Endometrium (tissue), 2 donors: ENCODE results near the gene VSIR.
A peak's percentile ranks its signal among the peaks of the same experiment; 100 is the strongest.

Source experiments
- FAIRE-seq: peaks from 2 replicates; lab custom pipeline; 2012; peaks lifted over from hg19 to GRCh38; lab: Jason Lieb, UNC
- donor health status: control.
- donor health status: control.

The VSIR gene

GRCh38 chr10:71727738-71728737 lies 45.3 kb downstream of the VSIR start:
- FAIRE-seq = no peak

DNA sequence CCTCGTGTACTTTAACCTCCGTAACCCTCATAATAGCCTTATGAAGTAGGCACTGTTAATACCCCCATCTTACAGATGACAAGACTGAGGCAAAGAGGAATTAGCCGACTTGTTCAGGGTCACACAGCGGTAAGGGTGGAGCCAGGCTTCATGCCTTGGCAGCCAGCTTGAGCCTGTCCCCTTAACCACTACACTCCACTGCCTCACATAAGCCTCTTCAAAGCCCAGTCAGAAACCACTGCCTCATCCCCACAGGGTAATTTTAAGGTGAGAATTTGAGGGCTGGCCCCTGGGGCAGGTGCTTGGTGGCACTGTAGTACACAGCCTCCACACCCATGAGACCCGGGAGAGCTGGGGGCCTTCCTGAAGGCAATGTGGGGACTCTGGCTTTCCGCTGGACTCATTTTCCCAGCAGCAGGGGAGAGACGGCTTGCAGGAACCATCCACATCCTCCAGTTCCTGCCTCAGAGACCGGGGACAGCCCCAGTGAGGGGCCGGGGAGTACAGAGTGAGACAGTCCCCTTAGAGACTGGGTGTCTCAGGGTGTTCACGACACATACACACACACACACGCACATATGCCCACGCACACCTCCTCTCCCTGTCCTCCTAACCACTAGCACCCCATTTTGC lies 46.1 kb downstream of the VSIR start:
- FAIRE-seq = no peak

DNA sequence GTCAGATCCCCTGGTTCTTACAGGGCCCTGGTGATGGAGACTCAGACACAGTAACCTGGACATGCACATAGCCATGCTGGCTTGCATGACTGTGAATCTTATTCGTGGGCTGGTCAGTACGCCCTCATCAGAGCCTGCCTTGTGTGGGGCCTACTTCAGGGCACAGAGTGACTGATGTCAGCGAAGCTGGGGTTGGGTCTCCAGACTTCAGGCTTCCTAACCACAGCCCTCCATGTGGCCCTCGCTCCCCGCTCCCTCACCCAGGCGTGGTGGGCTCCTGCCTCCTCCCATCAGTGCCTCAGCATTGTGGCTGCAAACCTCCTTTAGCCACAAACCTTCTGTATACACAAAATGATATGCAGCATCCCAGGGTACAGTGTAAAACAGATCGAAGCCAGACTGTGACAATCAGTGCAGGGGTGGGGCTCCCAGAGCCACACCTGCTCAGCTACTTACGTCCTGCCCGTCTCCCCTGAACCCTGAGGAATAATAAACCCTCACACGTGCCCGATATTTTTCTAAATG lies 46.7 kb downstream of the VSIR start:
- FAIRE-seq = no peak

- no peak for FAIRE-seq
Observed at GRCh38 chr10:71725998-71726579, 47.2 kb downstream of the VSIR start.

GRCh38 chr10:71725249-71725648 lies 48.1 kb downstream of the VSIR start:
- no peak for FAIRE-seq

DNA sequence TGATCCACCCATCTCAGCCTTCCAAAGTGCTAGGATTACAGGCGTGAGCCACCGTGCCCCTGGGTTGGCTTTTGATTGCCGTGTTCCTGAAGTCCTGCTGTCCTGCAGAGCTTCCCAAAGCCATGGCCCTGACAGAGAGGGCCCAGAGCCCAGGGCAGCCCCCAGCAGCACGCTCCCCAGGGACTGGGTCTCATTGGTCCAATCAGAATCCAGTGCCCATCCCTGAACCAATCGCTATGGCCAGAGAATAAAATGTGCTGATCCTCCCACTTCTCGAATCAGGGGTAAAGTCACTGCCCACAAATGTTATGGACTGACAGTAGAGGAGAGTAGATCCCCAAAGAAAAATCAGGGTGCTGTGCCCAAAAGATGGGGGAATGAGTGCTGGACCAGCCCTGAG lies 48.8 kb downstream of the VSIR start:
- no peak for FAIRE-seq

- no peak for FAIRE-seq
Observed at GRCh38 chr10:71723311-71723710, 50.0 kb downstream of the VSIR start.

DNA sequence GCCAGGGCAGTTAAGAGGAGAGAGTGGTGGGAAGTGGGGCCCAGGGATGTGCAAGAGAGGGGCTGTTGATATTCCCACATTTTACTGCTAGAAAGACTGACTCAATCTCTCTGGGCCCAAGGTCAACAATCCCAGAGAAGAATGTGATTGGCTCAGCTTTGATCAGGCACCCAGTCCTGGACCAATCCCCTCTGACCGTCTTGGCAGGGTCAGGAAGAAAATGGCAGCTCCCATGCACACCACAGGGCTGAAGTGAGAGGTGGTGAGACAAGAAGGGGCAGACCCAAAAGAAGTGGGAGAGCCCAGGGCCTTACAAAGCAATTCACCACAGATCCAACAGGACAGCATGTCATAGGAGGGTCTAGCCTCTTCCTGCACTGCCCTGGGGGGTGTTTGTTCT lies 50.5 kb downstream of the VSIR start:
- no peak for FAIRE-seq

- no peak for FAIRE-seq
Observed at GRCh38 chr10:71721313-71721712, 52.0 kb downstream of the VSIR start.

DNA sequence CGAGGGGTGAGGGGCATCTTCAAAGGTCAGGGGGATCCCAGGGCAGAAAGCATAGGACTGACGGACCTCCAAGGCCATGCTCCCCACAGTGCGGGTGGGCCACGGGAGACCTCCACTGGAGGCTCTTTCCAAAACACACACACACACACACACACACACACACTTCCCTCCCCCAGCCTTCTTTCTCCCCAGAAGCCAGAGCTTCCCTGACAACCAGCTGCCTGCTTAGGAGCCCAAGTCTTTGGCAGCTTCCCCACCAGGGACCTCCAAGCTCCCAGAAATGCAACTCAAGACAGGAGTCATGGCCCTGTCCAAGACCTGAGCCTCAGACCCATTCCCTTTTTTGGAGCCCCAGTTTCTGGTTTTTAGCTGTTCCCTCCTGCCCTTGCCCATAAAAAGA lies 53.0 kb downstream of the VSIR start:
- FAIRE-seq = no peak

- no peak for FAIRE-seq
Observed at GRCh38 chr10:71719464-71720201, 53.7 kb downstream of the VSIR start, which contains the start of gene C10orf105. TSS of gene C10orf105 (minus strand) at chr10:71719778. CDS start at chr10:71716337, 3,441 bp downstream.

DNA sequence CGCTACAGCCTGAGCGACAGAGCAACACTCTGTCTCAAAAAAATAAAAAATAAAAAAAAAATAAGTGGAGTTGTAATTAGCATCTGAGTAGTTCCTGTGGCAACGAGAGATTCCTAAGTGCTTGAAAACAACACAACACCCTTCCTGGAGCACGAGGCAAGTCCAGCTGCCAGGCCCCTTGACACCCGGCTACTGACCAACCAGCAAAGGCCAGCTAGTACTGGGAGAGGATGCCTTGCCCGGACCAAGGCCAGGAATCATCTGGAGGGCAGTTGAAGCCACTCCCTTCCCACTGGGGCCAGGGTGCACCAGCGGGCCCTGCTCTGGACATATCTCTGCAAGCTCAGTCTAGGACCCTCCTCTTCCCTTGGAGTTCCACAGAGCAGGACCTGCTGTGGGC lies 54.3 kb downstream of the VSIR start:
- FAIRE-seq = no peak

GRCh38 chr10:71718165-71718698 lies 55.1 kb downstream of the VSIR start:
- FAIRE-seq = no peak

DNA sequence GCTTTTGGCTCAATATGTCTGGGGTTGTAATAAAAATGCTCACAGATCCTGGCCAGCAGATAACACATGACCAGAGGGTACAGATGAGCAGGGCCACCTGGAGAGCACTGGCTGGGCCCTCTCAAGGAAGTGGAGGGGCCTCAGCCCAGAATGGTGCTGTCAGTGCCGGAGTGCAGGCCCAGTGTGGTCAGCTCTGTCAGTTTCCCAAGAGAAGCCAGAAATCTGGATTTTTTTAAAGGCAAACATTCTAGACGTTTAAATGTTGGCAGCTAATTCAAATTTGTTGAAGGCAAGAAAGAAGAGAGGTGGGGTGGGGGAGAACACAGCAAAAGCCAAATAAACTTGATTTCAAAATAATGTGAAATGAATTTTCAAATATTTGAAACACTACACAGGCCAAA lies 55.8 kb downstream of the VSIR start:
- FAIRE-seq = no peak

DNA sequence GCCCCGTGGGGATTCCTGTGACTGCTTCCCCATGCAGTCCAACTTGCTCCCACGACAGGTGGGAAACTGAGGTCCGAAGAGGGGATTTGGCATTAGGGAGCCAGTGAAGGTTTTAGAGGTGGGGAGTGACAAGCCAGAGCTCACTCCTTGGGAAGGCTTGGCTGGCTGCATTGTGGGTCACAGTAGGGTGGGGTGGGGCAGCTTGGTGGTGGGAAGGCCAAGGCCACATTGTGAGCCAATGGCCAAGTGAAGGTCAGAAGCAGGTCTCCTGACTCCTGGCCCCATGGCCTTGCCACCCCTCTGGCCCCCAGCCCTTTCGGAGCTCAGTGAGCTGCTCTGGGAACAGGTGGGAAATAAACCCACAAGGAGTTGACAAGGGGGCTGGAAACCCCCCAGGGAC lies 56.3 kb downstream of the VSIR start:
- FAIRE-seq = no peak

DNA sequence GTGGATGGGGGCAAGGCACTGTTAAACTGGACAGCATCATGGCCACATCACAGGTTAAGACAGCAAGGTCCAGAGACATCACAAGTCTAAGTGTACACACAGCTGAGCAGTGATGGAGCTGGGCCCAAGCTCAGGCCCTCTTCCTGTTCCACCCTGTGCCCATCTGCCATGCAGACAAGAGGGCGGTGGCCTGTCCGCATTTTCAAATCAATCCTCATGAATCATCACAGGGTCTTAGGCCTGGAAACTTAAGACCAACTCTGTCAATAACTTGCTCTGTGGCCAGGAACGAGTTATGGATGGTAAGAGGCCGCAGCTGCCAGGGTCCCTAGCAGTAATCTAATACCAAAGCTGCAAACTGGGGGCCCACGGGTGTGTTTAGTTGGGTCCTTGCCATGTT lies 56.9 kb downstream of the VSIR start:
- no peak for FAIRE-seq

DNA sequence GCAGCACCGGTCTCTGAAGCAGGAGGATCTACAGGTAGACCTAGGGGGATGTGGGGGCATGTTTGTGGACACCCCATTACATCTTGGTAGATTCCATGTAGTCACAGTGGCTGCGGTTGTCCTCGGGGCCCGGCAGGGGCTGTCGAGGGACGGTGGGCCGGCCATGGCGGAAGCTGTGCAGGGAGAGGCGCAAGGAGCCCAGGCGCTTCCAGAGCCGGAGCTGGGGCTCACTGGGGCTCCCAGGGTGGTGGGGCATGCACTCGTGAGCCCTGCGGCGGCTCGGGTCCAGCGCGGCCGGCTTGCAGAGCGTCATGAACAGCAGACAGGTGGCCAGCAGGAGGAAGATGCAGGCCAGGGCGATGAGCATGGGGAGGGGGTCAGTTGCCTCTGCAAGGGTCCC lies 57.5 kb downstream of the VSIR start:
- no peak for FAIRE-seq

DNA sequence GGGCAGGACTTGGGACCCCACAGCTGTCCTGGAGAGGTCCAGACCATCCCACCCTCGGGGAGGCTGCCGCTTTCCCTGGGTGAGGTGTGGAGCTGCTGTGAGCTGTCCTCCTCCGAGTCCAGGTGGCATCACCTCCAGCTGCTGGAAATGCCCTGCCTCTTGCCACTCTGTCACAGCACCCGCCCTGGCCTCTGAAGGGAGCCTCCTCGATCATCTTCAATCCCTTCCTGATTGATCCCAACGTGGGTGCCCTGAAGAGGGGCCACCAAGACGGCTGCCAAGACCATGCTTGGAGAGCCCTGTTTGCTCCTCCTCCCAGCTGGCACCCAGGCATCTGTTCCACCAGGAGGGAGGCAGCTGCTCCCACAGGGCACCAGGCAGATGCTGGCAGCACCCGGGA lies 58.3 kb downstream of the VSIR start:
- no peak for FAIRE-seq

- no peak for FAIRE-seq
Observed at GRCh38 chr10:71714592-71714991, 58.7 kb downstream of the VSIR start.

DNA sequence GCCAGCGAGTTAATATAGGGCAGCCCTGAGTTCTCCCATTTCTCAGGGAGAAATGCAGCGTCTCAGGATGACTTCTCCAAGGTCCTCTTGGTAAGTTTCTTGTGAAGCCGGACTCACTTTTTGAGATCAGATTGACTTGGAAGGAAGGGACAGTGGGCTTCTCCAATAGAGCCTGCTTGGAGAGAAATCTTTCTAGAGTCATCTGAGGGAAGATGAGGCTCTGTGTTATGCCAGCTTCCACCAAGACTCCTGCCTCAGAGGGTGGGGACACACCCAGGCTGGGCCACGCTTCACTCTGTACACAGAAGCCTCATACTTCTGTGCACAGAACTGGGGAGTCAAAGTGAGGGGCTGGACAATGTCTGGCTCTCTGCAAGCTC lies 59.3 kb downstream of the VSIR start:
- no peak for FAIRE-seq

DNA sequence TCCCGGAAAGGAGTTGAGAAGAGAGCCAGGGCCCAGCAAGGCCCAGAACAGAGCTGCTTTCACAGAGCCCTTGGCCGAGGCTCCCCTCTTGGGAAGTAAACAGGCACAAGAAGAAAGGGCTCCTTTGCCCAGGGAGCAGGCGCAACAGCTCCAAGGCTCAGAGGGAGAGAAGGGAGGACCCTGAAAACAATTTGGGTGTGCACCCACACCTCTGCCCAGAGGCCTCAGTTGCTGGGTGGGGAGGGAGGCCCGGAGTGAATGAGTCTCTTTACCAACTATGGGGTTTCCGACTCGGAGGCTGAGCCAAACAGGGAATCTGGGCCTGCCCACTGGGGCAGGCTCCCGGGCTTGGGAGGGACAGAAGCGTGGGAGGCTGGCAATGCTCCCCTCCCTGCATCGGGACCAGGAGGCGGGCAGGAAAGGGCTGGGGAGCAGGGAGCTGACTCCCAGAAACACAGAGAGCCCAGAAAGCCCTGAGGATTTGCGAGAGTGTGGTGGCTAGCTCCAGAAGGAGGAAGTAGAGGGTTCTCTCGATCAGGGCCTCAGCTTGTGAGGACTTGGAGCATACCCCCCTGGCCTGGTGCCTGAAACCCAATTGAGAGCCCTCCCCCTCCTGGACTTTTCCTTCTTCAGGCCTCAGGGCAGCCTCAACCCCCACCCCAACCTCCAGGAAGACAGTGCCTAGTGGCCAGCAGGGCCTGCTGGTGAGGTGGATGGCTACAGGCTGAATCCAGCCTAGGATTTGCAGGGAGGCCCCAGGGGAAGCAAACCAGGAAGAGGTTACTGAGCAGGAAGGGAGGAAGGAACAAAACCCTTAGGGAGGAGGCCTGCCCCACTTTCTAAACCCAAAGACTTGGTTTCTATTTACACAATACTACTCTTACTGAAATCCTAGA lies 59.9 kb downstream of the VSIR start:
- peak; percentile 8 for FAIRE-seq
